ENCODE data around the gene RDH13. TPM values are rescaled to one million over a fixed set of nuclear protein-coding genes. Genes with fewer than 3 reads are reported as not detected.

Gene RDH13
- polyA plus RNA-seq, 2 of the 4 experiments (the other 2 are of a cell fraction), result 10.6 to 12.8 TPM

DNA sequence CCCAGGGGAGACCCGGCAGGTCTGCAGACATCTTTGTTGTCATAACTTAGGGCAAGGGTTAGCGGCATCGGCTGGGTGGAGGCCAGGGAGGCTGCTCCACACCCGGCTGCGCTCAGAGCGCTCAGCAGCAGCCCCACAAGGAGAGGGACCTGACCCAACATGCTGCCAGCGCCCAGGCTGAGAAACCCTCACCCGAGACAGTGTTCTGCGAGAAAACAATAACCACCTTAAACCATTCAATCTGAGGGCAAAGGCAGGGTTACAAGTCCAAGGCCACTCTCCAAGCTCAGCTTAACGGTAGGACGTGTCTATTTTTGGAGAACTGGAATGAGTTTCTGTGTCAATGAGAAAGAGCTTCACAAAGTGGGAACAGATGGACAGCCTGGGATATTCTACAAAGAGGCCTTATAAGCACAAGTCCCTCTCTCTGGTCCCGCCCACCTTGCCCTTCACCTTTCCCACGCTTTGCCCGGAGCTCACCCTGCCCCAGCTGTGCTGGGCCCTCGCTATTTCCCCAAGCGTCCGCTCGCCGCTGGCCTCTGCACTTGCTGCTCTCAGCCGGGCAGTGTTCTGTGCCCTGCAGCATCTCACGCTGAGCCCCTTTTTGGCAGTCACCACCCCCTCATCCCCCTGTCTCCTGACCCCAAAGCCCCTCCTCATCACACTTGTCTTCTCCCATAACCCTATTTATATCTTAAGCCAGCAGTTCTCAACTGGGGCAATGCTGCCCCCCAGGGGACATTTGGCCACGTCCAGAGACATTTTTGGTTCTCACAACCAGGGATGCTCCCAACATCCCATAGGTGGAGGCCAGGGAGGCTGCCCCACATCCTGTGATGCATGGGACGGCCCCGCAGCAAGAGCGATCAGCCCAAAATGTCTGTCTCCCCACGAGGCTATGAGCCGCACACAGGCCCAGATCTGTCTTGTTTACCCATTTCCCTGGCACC, 36.9 kb upstream of the RDH13 start:
- Histone ChIP-seq H3K27ac (no peak overlapping the region), H3K4me3 (no peak overlapping the region), H3K9me3 (peaks cover 10% of the 10 kb centered on the region), H3K4me2 (no peak overlapping the region), H3K4me1 (no peaks in the 10 kb centered on the region)
- 85% methylated on average over 27 of the region's 27 CpGs for WGBS (ENCODE audit: missing lambda C conversion rate)
- FAIRE-seq, result no peak
- POLR2A ChIA-PET, result no interaction called here
- CTCF ChIA-PET, result interaction anchor here (0.8 to 10.2 kb wide), 6 partner anchors 10 to 318 kb away, joined by 3 to 110 read pairs (median 3); no protein-coding TSS in a partner anchor
- ATAC-seq, result peak in 1 of 2 experiments; percentile 49; a peak in 3 of 6 replicates
- TF ChIP-seq EHMT2 (IDR thresholded peaks at IDR 0.05; ENCODE audit: low read depth), result no peak
- peak; percentile 27 to 55; a peak in 3 of 5 replicates for TF ChIP-seq RAD21 (conservative IDR thresholded peaks at IDR 0.05 in 1 of 2, IDR thresholded peaks at IDR 0.05 in 1 of 2)
- no peak for TF ChIP-seq SMC3 (IDR thresholded peaks at IDR 0.05)
- TF ChIP-seq, protein P1, sequence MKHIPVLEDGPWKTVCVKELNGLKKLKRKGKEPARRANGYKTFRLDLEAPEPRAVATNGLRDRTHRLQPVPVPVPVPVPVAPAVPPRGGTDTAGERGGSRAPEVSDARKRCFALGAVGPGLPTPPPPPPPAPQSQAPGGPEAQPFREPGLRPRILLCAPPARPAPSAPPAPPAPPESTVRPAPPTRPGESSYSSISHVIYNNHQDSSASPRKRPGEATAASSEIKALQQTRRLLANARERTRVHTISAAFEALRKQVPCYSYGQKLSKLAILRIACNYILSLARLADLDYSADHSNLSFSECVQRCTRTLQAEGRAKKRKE (CRISPR knock-in tag; IDR thresholded peaks at IDR 0.05; ENCODE audit: low read depth), result no peak
- DNase-seq (ENCODE audit: low read depth in 1 of 2, low spot score in 1 of 2), result no peak

DNA sequence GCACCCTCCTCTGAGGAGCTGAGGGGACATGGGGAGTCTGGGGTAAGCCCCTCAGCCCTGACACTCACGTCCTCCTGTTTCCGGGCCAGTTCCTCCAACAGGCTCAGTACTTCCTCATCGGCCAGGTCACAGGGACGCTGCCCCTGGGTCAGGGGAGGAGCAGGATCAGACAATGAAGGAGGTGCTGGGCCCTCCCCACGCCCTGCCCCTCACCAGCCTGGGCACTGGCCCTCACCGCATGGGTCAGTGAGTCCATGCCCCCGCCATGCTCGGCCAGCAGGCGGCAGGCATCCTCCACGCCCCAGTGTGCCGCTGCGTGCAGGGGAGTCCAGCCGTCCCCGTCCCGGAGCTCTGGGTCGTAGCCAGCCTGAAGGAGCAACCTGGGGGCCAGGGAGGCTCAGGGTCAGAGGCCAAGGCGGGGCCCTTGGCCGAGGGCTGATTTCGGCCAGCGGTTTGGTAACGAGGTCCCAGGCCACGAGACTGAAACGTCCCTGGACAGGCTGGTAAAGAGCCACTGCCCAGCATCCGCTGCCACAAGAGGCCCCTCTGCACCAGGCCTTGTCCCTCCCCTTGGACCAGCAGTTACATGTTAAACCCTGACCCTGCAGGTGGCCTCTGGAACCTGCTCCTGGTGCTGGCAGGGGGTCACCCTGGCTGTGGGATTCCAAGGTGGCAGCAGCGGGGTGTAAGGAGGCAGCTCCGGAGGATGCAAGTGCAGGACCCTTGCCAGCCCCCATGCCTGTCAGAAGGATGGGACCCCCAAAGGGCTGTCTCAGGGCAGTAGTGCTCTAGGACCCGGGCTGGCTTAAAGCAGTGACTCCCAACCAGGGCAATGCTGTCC, 36.0 kb upstream of the RDH13 start:
- H3K4me2 ChIP-seq, result no peak overlapping the region
- ChIA-PET POLR2A (no interaction called here), CTCF (interaction anchor here (0.6 to 10.2 kb wide), 7 partner anchors 9 to 600 kb away, joined by 3 to 110 read pairs (median 3); no protein-coding TSS in a partner anchor)
- ATAC-seq (peak; percentile 14 to 65; a peak in 3 of 6 replicates), FAIRE-seq (no peak), DNase-seq (ENCODE audit: low read depth in 1 of 2, low spot score in 1 of 2) (no peak)
- H3K4me1 ChIP-seq, result no peaks in the 10 kb centered on the region
- peaks cover 10% of the 10 kb centered on the region for H3K9me3 ChIP-seq
- TF ChIP-seq, protein P2, sequence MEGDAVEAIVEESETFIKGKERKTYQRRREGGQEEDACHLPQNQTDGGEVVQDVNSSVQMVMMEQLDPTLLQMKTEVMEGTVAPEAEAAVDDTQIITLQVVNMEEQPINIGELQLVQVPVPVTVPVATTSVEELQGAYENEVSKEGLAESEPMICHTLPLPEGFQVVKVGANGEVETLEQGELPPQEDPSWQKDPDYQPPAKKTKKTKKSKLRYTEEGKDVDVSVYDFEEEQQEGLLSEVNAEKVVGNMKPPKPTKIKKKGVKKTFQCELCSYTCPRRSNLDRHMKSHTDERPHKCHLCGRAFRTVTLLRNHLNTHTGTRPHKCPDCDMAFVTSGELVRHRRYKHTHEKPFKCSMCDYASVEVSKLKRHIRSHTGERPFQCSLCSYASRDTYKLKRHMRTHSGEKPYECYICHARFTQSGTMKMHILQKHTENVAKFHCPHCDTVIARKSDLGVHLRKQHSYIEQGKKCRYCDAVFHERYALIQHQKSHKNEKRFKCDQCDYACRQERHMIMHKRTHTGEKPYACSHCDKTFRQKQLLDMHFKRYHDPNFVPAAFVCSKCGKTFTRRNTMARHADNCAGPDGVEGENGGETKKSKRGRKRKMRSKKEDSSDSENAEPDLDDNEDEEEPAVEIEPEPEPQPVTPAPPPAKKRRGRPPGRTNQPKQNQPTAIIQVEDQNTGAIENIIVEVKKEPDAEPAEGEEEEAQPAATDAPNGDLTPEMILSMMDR (IDR thresholded peaks at IDR 0.05), result peak; percentile 9; the same call in 1 of the 3 replicates
- TF ChIP-seq TP53 (CRISPR knock-in tag; IDR thresholded peaks at IDR 0.05), result no peak
- no peak overlapping the region for H3K4me3 ChIP-seq
- H3K27ac ChIP-seq, result no peak overlapping the region
- 88% methylated on average over 20 of the region's 27 CpGs for WGBS (ENCODE audit: missing lambda C conversion rate)

DNA sequence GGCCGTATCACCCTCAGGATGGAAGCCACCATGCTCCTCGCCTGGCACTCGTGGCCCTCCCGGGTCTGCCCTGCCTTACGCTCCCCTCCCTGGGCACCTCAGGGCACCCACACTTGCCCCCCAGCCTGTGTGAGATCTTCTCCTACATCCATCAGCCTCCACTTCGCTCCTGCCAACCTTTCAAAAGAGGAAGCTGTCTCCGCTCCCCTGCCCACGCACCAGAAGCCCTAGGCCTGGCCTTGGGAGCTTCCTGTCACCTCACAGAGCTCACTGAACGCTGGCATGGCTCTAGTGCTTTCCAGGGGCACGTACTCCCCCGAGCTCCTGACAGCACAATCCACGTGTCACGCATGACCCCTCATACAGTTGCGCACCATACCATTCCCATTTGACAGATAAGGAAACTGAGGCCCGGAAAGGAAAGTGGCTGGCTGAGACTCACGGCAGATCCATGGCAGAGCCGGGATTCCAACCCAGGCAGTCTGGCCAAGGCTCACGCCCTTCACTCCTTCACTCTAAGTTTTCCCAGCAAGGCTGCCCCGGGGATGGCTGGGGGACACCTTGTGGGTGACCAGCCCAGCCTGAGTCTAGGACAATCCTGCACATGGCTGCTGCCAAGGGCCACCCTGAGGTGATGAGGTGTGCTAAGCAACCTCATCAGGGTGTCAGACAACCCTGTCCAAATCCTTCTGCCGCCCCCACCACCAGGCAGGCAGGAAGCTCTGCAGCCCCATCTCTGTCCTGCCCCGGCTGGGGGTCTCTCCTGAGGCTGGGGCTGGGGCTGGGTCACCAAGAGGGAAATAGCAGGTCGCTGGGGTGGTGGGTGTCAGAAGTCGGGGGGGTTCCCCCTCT, 35.1 kb upstream of the RDH13 start:
- POLR2A ChIA-PET, result no interaction called here
- Histone ChIP-seq H3K4me3 (no peak overlapping the region), H3K9me3 (peaks cover 4% of the 10 kb centered on the region; the same call in 2 of the 3 replicates), H3K4me1 (no peaks in the 10 kb centered on the region), H3K27ac (no peak overlapping the region), H3K4me2 (no peak overlapping the region)
- 91% methylated on average over 23 of the region's 23 CpGs for WGBS (ENCODE audit: missing lambda C conversion rate)
- FAIRE-seq (no peak), ATAC-seq (no peak), DNase-seq (ENCODE audit: low read depth in 1 of 2, low spot score in 1 of 2) (no peak)
- CTCF ChIA-PET, result interaction anchor here (0.7 to 10.2 kb wide), 4 partner anchors 9 to 63 kb away, joined by 3 to 110 read pairs (median 6); no protein-coding TSS in a partner anchor
- TF ChIP-seq GATA3 (IDR thresholded peaks at IDR 0.05; ENCODE audit: borderline replicate concordance) (no peak), KDM1A (IDR thresholded peaks at IDR 0.05; ENCODE audit: low read depth) (no peak), RFX5 (IDR thresholded peaks at IDR 0.05) (no peak), HOXB5 (CRISPR knock-in tag; IDR thresholded peaks at IDR 0.05) (no peak), TFCP2L1 (CRISPR knock-in tag; IDR thresholded peaks at IDR 0.05) (no peak), FOXS1 (CRISPR knock-in tag; IDR thresholded peaks at IDR 0.05) (no peak), MYC (IDR thresholded peaks at IDR 0.05; ENCODE audit: borderline replicate concordance, low read length) (no peak), NPAS2 (CRISPR knock-in tag; IDR thresholded peaks at IDR 0.05; ENCODE audit: borderline replicate concordance) (no peak)
- TF ChIP-seq, protein P3, sequence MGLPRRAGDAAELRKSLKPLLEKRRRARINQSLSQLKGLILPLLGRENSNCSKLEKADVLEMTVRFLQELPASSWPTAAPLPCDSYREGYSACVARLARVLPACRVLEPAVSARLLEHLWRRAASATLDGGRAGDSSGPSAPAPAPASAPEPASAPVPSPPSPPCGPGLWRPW (IDR thresholded peaks at IDR 0.05), result no peak
- TF ChIP-seq, protein P4, sequence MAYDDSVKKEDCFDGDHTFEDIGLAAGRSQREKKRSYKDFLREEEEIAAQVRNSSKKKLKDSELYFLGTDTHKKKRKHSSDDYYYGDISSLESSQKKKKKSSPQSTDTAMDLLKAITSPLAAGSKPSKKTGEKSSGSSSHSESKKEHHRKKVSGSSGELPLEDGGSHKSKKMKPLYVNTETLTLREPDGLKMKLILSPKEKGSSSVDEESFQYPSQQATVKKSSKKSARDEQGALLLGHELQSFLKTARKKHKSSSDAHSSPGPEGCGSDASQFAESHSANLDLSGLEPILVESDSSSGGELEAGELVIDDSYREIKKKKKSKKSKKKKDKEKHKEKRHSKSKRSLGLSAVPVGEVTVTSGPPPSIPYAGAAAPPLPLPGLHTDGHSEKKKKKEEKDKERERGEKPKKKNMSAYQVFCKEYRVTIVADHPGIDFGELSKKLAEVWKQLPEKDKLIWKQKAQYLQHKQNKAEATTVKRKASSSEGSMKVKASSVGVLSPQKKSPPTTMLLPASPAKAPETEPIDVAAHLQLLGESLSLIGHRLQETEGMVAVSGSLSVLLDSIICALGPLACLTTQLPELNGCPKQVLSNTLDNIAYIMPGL (CRISPR knock-in tag; IDR thresholded peaks at IDR 0.05; ENCODE audit: borderline replicate concordance), result no peak
- TF ChIP-seq, protein P1 (CRISPR knock-in tag; IDR thresholded peaks at IDR 0.05; ENCODE audit: low read depth), result no peak
- TF ChIP-seq, protein P2 (IDR thresholded peaks at IDR 0.05), result no peak
